Mesenchymal stem cell (in vitro differentiated cells and primary cell): ENCODE data around the gene MAPK13.

Experiments used
- DNase-seq: peaks from one replicate; pipeline ENCODE4 v3.0.0-alpha.2; 2013
- H2AFZ ChIP-seq: one replicate; pipeline ENCODE4 v1.6.1; 2013; ENCODE audit warnings: low read depth, mild to moderate bottlenecking, control low read depth, inconsistent platforms, low read length, moderate library complexity
- H2AK5ac ChIP-seq: 2 replicates; pipeline ENCODE4 v1.6.1; 2013; ENCODE audit warnings: low read length, moderate library complexity, mild to moderate bottlenecking, inconsistent platforms; ENCODE audit not compliant: severe bottlenecking
- H2BK120ac ChIP-seq: one replicate; pipeline ENCODE4 v1.6.1; 2013; ENCODE audit warnings: low read depth, mild to moderate bottlenecking, inconsistent platforms, low read length, moderate library complexity
- H2BK12ac ChIP-seq, 2 experiments: one replicate each; pipeline ENCODE4 v1.6.1; 2013; ENCODE audit warnings: inconsistent platforms in 2 of 2, low read length in 2 of 2, mild to moderate bottlenecking in 2 of 2, moderate library complexity in 2 of 2, control low read depth in 1 of 2
- H2BK15ac ChIP-seq: one replicate; pipeline ENCODE4 v1.6.1; 2013; ENCODE audit warnings: mild to moderate bottlenecking, low read depth, inconsistent platforms; ENCODE audit not compliant: poor library complexity, severe bottlenecking
- H2BK5ac ChIP-seq: 2 replicates; pipeline ENCODE4 v1.6.1; 2013; ENCODE audit warnings: low read depth, mild to moderate bottlenecking, low read length, control low read depth, inconsistent platforms; ENCODE audit not compliant: poor library complexity, severe bottlenecking
- H3K14ac ChIP-seq, 2 experiments: one replicate each; pipeline ENCODE4 v1.6.1; 2013; ENCODE audit warnings: inconsistent platforms in 2 of 2, low read length in 2 of 2, control low read depth in 1 of 2, mild to moderate bottlenecking in 1 of 2, moderate library complexity in 1 of 2
- H3K18ac ChIP-seq, 2 experiments: one replicate each; pipeline ENCODE4 v1.6.1; 2013; ENCODE audit warnings: inconsistent platforms in 2 of 2, low read length in 2 of 2, control low read depth in 1 of 2, low read depth in 1 of 2, mild to moderate bottlenecking in 1 of 2
- H3K23ac ChIP-seq, 2 experiments: one replicate each; pipeline ENCODE4 v1.6.1; 2013; ENCODE audit warnings: inconsistent platforms in 2 of 2, low read length in 2 of 2, mild to moderate bottlenecking in 2 of 2, moderate library complexity in 2 of 2, control low read depth in 1 of 2
- H3K27ac ChIP-seq: 2 replicates; pipeline ENCODE4 v1.5.1; 2013; ENCODE audit warnings: mild to moderate bottlenecking, moderate library complexity, low read length, control low read depth, inconsistent platforms; ENCODE audit not compliant: poor library complexity, severe bottlenecking
- H3K27me3 ChIP-seq, 2 experiments: 2 replicates each; pipeline versions ENCODE4 v1.6.1 to v1.7.0; 2013; ENCODE audit warnings: low read length in 2 of 2, mild to moderate bottlenecking in 2 of 2, moderate library complexity in 2 of 2, control low read depth in 1 of 2, inconsistent platforms in 1 of 2; ENCODE audit not compliant: control insufficient read depth in 1 of 2, insufficient read depth in 1 of 2
- H3K36me3 ChIP-seq, 2 experiments: 2 replicates each; pipeline versions ENCODE4 v1.6.1 to v1.7.0; 2013; ENCODE audit warnings: low read length in 2 of 2, control low read depth in 1 of 2, inconsistent platforms in 1 of 2, low read depth in 1 of 2, mild to moderate bottlenecking in 1 of 2; ENCODE audit not compliant: insufficient read depth in 2 of 2, control insufficient read depth in 1 of 2
- H3K4ac ChIP-seq, 2 experiments: one replicate each; pipeline ENCODE4 v1.6.1; 2013; ENCODE audit warnings: inconsistent platforms in 2 of 2, low read length in 2 of 2, mild to moderate bottlenecking in 2 of 2, moderate library complexity in 2 of 2, control low read depth in 1 of 2, low read depth in 1 of 2
- H3K4me1 ChIP-seq: 2 replicates; pipeline ENCODE4 v1.6.1; 2013; ENCODE audit warnings: low read depth, low read length, control low read depth; ENCODE audit not compliant: control insufficient read depth, insufficient read depth
- H3K4me2 ChIP-seq: 2 replicates; pipeline ENCODE4 v1.6.1; 2013; ENCODE audit warnings: low read length, mild to moderate bottlenecking, inconsistent platforms; ENCODE audit not compliant: poor library complexity, severe bottlenecking
- H3K4me3 ChIP-seq, 2 experiments: 2 replicates each; pipeline versions ENCODE4 v1.5.1 to v1.7.0; 2013; ENCODE audit warnings: low read length in 2 of 2, mild to moderate bottlenecking in 2 of 2, control low read depth in 1 of 2, low read depth in 1 of 2; ENCODE audit not compliant: insufficient read depth in 1 of 2
- H3K79me1 ChIP-seq: replicated peaks from 2 replicates; pipeline ENCODE4 v1.6.1; 2013; ENCODE audit warnings: mild to moderate bottlenecking, control low read depth, low read length, inconsistent platforms; ENCODE audit not compliant: poor library complexity, severe bottlenecking
- H3K9ac ChIP-seq: 2 replicates; pipeline ENCODE4 v1.7.0; 2013; ENCODE audit warnings: mild to moderate bottlenecking, low read length, moderate library complexity
- H3K9me3 ChIP-seq: 2 replicates; pipeline ENCODE4 v1.7.0; 2013; ENCODE audit warnings: mild to moderate bottlenecking, low read length; ENCODE audit not compliant: control insufficient read depth
- H4K8ac ChIP-seq: one replicate; pipeline ENCODE4 v1.6.1; 2013; ENCODE audit warnings: inconsistent platforms, mild to moderate bottlenecking, low read length, moderate library complexity
- H4K91ac ChIP-seq: one replicate; pipeline ENCODE4 v1.6.1; 2013; ENCODE audit warnings: mild to moderate bottlenecking, low read length, inconsistent platforms
- WGBS: methylation state at CpG from one replicate; pipeline ENCODE4 v1.1.7; 2013; ENCODE audit warnings: mixed read lengths; 5-methylcytosine and 5-hydroxymethylcytosine counted together

The MAPK13 gene

GRCh38 chr6:36169023-36170007 lies 39.0 kb downstream of the MAPK13 start:
- Histone ChIP-seq H2BK5ac (no peak overlapping the region), H3K36me3 (no peaks in the 10 kb centered on the region), H3K9ac (no peak overlapping the region), H3K79me1 (no peaks in the 10 kb centered on the region), H3K9me3 (no peaks in the 10 kb centered on the region), H3K18ac (no peak overlapping the region), H3K27me3 (peaks cover 0 to 4% of the 10 kb centered on the region in 2 experiments), H3K14ac (no peak overlapping the region), H3K4ac (no peak overlapping the region), H2BK12ac (no peak overlapping the region), H4K8ac (no peak overlapping the region), H3K4me1 (no peaks in the 10 kb centered on the region), H3K23ac (no peak overlapping the region), H3K4me3 (no peak overlapping the region), H4K91ac (no peak overlapping the region), H2BK120ac (no peak overlapping the region), H3K4me2 (no peak overlapping the region), H3K27ac (no peak overlapping the region), H2AFZ (no peak overlapping the region), H2BK15ac (no peak overlapping the region), H2AK5ac (no peak overlapping the region)
- DNase-seq = no peak
- WGBS = 80% methylated on average over 2 of the region's 2 CpGs

DNA sequence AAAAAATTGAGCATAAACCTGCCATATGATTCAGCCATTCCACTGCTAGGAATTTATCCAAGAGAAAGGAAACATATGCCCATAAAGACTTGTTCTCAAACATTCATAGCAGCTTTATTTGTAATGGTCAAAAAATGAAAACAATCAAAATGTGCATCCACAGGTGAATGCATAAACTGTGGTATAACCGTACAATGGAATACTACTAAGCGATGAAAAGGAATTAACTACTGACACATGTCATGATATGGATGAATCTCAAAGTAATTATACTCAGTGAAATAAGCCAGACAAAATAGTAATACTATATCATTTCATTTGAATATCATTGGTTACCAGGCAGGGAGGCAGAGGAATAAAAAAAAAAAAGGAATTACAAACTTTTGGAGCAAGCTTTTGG lies 40.4 kb downstream of the MAPK13 start:
- Histone ChIP-seq H3K4me1 (no peaks in the 10 kb centered on the region), H3K79me1 (no peaks in the 10 kb centered on the region), H3K4me2 (no peak overlapping the region), H3K18ac (no peak overlapping the region), H4K8ac (no peak overlapping the region), H3K4me3 (no peak overlapping the region), H2BK120ac (no peak overlapping the region), H3K14ac (no peak overlapping the region), H2BK5ac (no peak overlapping the region), H3K27ac (no peak overlapping the region), H4K91ac (no peak overlapping the region), H2AK5ac (no peak overlapping the region), H3K9me3 (no peaks in the 10 kb centered on the region), H3K23ac (no peak overlapping the region), H2AFZ (no peak overlapping the region), H2BK15ac (no peak overlapping the region), H3K36me3 (no peaks in the 10 kb centered on the region), H3K4ac (no peak overlapping the region), H3K27me3 (no peaks in the 10 kb centered on the region), H3K9ac (no peak overlapping the region), H2BK12ac (no peak overlapping the region)
- no peak for DNase-seq
- 100% methylated on average over 1 of the region's 2 CpGs for WGBS

DNA sequence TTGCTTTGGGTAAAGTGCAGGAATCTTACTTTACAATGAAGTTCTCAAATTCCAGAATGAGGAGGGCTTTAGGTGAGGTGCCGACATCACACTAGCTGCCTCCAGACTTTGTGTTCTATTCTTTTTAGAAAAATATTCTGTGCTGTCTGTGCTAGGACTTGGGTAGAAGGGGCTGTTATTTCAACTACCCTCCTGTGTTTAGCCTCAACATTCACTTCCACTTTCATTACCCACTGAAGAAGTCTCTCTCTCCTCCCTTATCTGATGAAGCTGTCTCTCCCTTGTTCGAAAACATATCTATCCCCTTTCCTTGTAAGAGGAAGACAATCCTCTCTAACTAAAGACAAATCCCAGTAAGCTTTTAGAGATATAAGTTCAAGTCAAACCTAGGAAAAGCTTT lies 41.3 kb downstream of the MAPK13 start:
- Histone ChIP-seq H3K4me3 (no peak overlapping the region), H4K8ac (no peak overlapping the region), H2BK120ac (no peak overlapping the region), H2BK12ac (no peak overlapping the region), H3K23ac (no peak overlapping the region), H3K4me2 (no peak overlapping the region), H2BK15ac (no peak overlapping the region), H3K4me1 (no peaks in the 10 kb centered on the region), H3K18ac (no peak overlapping the region), H3K4ac (no peak overlapping the region), H2AFZ (no peak overlapping the region), H3K14ac (no peak overlapping the region), H3K27ac (no peak overlapping the region), H3K27me3 (no peaks in the 10 kb centered on the region), H3K9ac (no peak overlapping the region), H3K36me3 (no peaks in the 10 kb centered on the region), H4K91ac (no peak overlapping the region), H3K79me1 (no peaks in the 10 kb centered on the region), H2AK5ac (no peak overlapping the region), H3K9me3 (no peaks in the 10 kb centered on the region), H2BK5ac (no peak overlapping the region)
- 71% methylated on average over 1 of the region's 2 CpGs for WGBS
- no peak for DNase-seq

GRCh38 chr6:36177166-36177565 lies 46.9 kb downstream of the MAPK13 start:
- Histone ChIP-seq H3K4me1 (no peaks in the 10 kb centered on the region), H2BK5ac (no peak overlapping the region), H3K18ac (no peak overlapping the region), H3K14ac (no peak overlapping the region), H4K91ac (no peak overlapping the region), H2BK120ac (no peak overlapping the region), H2AFZ (no peak overlapping the region), H2BK12ac (no peak overlapping the region), H4K8ac (no peak overlapping the region), H3K4me3 (no peak overlapping the region), H3K9ac (no peak overlapping the region), H2BK15ac (no peak overlapping the region), H3K4me2 (no peak overlapping the region), H3K9me3 (peaks cover 9% of the 10 kb centered on the region), H3K27ac (no peak overlapping the region), H3K4ac (no peak overlapping the region), H3K36me3 (no peaks in the 10 kb centered on the region), H3K79me1 (no peaks in the 10 kb centered on the region), H3K27me3 (no peaks in the 10 kb centered on the region), H3K23ac (no peak overlapping the region), H2AK5ac (no peak overlapping the region)
- DNase-seq = no peak
